ENCODE measurements around the gene ARHGEF25.
"Not testable (repeated sequence)": the region's sequence is repeated elsewhere in the genome, so short reads cannot be mapped to it uniquely, and the experiment has no call there.

Gene ARHGEF25

DNA sequence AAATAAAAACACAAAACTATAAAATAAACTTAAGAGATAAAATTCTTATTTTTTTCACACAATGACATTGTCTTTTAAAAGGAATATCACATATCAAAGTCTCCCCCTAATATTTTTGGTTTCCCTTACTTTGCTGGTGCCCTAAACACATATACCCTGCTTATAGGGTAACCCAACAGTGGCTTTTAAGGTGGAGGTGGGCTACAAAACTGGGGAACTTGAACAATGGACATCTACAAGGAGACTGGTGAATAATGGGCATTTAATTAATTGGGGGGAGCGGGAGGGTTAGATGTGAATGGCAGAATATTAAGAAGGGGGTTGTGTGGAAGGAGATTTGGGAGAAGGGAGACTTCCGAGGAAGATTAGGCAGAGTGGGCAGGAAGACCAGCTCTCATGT is 12.2 kb downstream of the ARHGEF25 start:
- FAIRE-seq, result no peak

DNA sequence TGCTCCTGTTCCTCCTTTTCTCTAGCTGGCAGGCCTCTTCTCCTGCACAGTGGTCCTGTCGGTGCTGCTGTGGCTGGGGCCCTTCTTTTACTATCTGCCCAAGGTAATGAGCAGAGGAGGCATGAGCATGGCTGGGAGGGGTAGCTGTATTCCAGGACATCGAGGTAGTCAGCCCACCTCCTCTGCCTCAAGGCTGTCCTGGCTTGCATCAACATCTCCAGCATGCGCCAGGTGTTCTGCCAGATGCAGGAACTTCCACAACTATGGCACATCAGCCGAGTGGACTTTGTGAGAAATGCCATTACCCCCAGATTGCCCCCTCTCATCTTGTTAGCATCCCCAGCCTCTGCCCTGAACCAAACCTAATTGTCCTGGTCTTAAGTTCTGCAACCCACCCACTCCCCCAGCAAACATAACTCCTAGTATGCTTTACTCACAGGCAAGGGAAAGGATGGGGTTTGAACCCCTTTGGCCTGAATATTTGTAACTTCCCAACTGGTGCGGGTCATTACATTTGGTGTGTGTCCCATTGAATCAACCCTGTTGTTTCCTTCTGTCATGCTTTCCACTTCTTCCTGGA is 12.7 kb downstream of the ARHGEF25 start:
- no peak for FAIRE-seq

DNA sequence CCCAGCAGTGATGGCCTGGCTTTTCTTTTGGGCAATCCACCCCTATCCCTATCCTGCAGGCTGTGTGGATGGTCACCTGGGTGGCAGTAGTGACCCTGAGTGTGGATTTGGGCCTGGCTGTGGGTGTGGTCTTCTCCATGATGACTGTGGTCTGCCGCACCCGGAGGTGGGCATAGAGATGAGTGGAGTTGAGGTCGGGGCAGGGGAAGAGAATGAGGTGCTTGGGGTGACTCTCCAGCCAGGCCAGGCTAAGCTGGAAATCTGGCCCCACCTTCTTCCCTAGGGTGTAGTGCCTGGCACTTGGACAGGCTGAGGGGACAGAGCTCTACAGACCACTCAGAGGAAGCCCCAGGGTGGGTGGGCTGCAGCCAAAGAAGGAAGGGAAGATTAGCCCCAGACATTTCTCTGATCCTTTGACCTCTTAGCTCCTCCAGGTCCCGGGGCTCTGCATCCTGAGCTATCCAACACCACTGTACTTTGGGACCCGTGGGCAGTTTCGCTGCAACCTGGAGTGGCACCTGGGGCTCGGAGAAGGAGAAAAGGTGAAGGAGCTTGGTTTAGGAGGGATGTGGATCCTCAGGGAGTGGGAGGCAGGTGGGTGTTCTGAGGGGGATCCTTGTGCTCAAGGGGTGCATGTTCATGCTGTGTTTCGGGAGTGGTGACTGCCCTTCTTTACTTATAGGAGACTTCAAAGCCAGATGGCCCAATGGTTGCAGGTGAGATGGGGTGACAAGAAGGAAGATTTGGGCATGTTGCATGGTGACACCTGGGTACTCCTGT is 13.4 kb downstream of the ARHGEF25 start:
- no peak for FAIRE-seq

DNA sequence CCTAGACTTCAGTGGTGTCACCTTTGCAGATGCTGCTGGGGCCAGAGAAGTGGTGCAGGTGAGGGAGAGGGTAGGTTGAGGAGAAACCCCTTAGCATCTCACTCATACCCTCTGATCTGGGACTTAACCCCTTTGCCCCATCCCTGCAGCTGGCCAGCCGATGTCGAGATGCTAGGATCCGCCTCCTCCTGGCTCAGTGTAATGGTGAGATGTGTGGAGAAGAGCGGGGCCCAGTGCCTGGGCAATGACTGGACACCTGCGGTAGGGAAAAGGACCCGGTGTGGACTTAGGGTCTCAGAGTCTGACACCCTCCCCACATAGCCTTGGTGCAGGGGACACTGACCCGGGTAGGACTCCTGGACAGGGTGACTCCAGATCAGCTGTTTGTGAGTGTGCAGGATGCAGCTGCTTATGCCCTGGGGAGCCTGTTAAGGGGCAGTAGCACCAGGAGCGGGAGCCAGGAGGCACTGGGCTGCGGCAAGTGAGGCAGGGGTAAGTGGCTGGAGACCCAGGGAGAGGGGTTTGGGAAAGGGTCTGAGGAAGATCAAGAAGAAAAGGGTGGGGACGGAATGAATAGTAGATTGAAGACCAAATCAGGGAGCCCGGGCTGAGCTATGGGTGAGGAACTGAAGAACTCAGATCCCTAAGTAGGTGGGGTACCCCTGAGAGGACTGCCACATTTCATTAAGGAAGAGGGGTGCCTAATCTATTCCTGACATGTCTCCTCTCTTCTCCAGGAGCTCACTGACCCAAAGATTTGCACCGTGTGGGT is 14.2 kb downstream of the ARHGEF25 start:
- FAIRE-seq, result no peak

DNA sequence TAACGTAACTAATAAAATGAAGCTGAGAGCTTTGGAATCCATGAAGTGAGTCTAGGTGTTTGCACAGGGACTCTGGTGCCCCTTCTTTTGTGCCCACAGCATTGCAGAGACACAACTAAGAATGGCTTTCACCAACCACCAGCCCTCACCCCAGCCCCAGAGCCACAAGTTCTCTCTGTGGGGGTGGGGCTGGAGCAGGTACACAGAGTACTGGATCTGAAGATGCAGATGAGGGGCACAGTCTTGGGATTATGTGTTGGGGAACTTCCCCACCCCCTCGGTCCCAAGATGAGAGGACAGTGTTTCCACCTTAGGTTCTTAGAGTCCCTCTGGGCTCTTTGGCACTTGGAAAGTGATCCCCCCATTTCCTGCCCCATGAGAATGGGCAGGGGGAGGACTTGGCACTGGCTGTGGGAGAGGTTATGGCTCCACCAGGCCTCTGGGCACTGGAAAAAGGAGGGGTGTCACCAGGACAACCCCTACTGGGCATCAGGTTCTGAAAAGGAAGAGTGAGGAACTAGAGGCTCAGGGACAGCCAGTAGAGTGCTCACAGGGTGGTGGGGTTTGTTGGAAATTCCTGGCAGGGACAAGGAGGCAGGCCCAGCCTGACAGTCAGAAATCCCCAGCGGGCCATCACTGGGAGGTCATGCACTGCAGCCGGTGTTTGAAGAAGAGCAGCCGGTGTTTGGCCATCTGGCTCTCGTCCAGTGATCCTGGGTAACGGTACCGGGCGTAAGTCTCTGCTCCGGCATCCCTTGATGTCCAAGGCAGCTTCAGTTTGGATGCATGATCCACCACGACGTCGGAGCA is 15.1 kb downstream of the ARHGEF25 start:
- FAIRE-seq, result no peak

DNA sequence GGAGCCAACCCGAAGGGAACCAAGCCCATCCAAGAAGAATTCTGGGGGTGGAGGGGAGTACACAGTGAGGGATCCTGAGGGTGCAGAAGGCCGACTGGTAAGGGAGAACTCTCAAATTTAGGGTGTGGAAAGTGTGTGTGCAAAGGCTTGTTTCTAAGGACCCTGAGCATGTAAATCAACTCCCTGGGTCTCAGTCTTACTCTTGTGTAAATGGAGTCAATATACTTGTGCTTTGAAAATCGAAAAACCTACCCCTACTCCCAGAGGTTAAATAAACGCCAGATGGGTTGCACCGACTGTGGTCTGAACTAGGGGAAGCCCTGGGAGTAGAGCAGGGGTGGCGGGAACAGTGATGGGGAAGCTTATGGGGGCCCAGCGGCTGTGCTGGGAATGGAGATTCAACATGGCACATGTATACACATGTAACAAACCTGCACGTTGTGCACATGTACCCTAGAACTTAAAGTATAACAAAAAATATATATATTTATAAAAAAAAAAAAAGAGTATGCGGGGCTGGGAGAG is 15.7 kb downstream of the ARHGEF25 start:
- no peak for FAIRE-seq

DNA sequence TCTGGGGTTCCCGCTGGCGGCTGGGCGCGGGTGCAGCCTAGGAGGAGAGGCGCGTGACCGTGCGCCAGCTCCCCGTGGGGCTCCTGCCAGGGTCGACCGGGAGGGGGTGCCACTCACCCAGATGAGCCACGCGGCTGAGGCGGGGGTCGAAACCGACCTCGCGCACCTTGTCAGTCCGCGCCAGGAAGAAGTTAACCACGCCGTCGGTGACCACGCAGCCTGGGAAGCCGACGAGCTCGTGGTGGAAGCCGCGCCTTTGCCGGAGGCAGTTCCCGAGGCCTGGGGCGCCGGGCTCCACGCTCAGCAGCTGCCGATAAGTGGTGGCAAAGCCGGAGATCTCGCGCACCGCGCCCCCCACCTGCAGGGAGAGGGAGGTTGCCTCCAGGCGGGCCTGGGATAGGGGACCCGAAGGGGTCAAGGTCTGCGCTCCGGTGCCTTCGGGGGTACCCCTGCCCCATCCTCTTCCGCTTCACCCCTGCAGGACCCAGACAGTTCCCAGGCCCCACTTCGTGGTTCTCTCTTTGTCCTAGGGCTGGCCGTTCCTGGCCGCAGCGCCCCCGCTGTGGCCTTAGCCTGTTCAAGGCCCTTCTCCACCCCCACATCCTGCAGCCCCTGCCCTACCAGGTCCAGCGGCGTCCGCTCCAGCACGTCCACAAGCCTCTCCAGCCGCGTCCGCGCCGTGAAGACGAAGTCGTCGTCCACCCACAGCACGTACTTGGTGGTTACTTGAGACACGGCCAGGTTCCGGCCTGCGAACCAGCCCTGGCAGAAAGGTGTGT is 16.5 kb downstream of the ARHGEF25 start:
- FAIRE-seq, result no peak

DNA sequence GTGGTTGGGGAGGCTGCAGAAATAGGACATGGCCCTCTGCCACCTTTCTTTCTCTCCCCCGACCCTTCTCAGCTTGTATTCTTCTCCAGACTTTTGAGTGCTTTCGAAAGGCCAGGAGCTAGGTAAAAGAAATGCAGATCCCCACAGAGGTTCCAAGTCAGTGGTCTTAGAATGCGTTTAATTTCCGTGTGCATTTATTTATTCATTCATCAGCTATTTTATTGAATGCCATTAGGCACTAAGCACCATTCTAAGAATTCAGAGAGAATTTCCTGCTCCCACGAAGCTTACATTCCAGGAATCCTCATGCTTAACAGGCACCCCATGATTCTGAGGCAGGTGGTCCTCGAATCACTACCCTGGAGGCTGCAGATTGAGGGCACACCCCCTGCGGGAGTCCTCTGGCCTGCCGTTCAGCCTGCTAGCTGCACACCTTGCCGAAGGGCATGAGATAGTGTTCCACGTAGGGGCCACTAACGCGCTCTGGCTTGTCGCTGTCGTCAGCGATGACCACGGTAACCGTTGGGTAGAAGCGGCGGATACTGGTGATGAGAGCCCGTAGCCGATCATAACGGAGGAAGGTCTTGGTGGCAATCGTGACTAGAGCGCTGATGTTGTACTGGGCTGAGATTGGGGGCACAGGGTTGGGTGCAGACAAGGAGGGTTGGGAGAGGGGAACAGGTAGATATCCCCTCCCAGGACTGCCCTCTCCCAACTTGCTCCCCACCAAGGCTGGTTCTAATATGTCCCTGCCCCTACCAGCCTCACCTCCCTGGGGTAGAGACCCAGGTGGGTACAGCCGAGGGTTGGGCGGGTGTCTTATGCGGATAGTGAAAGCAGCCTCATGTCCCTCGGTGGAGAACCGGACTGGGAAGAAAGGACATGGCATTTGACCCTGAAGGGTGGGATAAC is 17.3 kb downstream of the ARHGEF25 start:
- FAIRE-seq, result no peak

DNA sequence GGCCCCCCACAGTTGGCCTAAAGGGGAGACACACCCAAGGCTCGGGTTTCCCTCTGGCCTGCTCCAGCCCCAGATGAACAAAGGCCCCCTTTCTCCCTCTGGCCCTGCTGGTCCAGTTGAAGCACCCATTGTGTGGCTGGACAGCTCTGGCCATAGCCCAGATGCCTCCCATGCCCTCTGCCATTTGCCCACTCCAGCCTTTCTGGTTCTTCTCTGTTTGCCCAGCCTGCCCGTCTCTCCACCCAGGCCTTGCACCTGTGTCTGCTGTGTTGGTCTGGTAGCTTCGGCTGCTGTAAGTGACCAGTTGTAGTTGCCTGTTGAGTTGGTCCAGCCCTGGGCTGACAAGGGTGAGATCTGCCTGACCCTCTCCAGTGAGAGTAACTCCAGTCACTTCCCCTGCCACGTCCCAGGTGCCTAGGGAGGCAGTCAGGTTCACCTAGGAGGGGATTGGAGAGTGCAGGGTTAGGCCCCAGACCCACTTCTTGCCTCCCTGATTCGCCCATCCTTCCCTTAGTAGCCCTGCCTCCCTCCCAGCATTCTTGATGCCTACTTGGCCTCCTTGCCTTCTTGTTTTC is 18.7 kb downstream of the ARHGEF25 start:
- FAIRE-seq, result no peak

DNA sequence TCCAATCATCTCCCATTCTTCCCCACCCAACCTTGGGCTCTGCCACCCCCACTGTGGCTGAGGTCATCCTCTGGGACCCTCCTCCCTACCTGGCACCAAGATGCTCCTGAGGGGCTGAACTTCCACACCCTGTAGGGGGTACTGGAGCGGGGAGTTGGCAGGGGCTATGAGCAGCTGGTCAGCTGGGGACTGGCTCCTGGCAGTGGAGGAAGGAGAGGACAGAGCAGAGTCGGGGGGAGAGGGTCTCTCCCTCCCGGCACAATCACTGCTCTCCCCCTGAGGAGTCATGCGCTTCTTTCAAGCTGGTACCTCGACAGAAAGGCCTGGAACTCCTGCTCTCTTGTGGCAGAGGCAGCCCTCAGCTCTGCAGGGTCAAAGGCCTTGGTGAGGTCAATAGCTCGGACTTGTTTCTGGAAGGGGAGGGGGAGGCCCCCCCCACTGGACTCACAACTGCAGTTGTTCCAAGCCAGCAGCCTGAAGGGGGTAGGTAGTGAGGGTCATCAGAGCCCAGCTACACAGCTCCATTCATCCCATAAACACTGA is 19.7 kb downstream of the ARHGEF25 start:
- no peak for FAIRE-seq

DNA sequence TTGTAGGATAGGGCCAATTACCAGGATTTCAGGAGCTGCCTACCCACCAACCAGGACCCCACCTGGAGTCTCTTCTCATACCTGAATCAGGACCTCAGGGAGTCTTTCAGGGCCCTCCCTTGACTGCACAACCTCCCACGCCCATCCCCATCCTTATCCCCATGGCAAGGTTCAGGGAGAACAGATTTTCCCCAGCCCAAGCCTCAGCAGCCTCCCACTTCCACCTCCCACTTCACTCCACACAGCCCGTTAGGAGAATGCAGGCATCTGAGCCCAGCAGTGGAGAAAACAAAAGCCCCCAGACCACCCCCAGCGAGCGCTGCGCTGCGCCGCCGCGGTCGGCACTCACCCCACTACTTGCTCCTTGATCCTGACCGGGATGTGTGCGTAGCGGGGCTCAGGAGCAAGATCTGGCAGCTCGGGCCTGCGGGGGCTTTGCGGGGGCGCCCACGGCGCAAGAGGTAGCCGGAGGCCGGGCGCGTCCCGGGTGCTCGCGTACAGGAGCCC is 20.4 kb downstream of the ARHGEF25 start:
- FAIRE-seq, result no peak

DNA sequence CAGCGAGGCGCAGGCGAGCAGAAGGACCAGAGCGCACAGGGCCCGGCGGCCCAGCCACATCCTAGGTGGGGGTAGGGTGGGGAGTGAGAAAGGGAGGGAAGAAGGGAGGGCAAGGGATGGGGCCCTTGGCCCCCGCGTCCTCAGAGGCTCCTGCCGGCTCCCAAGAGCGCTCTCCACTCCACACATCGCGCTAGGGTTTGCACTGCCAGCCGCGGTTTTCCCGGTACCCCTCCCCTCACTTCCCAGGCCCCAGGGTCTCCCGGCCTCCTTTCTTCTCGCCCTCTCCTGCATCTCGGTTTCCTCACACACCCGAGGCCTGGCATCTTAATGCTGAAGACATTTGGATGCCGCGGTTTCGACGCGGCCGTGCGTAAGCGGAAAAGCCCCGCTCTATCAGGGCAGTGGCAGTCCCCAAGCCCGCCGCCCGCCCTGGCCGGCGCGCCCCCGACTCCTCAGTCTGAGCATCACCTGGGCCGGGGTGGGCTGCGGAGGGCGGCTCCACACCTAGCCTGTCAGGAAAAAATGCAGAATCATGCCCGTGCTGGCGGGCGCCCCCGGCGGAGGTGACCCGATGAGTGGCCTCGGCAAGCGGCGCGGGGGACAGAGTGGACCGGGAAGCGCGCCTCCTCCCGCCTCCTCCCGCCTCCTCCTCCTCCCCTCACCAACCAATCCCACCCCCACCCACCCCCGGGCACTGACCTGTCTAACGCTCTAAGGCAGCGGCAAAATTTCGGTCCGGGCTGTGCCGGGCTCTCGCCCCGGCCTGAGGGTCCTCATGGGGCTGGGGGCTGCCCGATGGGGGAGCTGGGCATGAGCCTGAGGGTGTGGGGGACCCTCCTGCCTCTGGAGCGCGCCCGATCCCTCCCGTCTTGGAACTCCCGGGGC is 21.1 kb downstream of the ARHGEF25 start:
- FAIRE-seq, result no peak

DNA sequence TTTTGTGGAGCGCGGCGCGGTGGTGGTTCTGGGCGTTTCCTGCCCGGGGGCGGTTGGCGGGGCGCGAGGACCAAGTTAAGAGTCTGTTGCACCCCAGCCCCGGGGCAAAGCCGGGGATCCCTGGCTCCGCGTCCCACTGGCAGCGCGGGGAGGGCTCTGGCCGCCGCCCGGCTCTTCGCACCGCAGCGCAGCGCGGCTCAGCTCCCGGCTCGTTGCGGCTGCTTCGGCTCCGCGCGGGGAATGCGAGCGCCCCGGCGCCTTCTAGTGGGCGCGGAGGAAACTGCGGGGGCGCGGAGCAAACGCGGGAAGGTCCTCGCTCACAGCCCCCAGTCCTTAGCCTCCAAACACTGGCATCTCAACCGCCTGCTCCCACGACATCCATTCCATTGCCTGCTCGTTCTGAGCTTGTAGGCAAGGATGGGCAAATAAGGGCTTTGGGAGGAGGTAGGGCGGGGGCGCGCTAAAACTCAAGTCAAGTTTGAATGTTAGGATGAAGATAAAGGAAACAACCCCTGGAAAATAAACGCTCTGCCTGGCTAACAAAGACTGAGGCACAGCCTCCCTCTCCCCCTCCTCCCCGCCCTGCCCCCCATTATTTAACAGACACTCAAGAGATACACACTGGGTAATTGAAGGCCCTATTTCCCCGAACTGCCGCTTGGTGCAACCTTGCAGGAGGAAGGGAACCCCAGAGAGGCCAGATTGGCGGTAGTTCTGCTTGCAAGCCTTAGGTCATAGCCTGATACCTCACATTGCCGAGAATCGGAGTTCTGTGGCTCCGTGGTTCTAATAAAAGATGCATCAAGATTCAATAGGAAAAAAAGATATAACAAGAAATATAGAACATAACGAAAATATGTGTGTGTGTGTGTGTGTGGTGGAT is 22.0 kb downstream of the ARHGEF25 start, which contains the start of gene B4GALNT1:
TSS of gene B4GALNT1 (minus strand) at position 244 of the 883 bp plus-strand sequence. CDS start 1,069 bp downstream, outside the sequence.
- FAIRE-seq, result no peak

DNA sequence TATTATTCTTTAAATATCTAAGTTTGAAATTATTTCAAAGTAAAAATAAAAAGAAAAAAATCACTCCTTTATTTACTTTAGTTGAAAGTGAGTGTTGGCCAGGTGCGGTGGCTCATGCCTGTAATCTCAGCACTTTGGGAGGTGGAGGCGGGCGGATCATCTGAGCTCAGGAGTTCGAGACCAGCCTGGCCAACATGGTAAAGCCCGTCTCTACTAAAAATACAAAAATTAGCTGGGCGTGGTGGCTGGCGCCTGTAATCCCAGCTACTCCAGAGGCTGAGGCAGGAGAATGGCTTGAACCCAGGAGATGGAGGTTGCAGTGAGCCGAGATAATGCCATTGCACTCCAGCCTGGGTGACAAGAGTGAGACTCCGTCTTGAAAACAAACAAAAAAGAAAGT is 25.5 kb downstream of the ARHGEF25 start:
- FAIRE-seq, result not testable (repeated sequence)

DNA sequence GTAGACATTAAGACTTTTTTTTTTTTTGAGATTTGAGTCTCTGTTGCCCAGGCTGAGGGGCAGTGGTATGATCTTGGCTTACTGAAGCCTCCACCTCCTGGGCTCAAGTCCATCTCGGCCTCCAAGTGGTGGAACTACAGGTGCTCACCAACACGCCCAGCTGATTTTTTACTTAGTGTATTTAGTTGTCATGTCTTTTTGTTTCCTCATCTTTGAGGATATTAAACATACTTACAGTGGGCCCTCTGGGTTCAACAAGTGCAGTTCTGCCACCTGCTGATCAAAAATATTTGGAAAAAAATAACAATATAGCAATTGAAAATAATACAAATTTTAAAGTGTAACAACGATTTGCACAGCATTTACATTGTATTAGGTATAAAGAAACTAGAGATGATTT is 26.1 kb downstream of the ARHGEF25 start:
- FAIRE-seq, result no peak

DNA sequence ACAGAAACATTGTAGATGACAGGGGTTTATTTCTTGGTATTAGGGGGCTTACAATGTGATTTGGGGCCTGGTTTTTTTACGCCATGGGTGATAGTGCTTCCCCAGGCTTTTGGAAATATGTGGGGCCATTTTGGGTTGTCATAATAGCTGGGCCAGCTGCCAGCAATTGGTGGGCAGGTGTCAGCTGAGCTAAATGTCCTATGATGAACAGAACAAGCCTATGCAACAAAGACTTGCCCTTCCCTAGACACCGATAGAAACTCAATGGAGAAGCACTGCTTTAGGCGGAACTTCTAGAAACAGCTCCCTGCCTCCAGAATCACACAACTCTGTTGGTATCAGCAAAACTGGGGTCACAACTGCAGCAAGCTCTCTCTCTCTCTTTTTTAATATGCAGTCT is 26.9 kb downstream of the ARHGEF25 start:
- FAIRE-seq, result no peak

DNA sequence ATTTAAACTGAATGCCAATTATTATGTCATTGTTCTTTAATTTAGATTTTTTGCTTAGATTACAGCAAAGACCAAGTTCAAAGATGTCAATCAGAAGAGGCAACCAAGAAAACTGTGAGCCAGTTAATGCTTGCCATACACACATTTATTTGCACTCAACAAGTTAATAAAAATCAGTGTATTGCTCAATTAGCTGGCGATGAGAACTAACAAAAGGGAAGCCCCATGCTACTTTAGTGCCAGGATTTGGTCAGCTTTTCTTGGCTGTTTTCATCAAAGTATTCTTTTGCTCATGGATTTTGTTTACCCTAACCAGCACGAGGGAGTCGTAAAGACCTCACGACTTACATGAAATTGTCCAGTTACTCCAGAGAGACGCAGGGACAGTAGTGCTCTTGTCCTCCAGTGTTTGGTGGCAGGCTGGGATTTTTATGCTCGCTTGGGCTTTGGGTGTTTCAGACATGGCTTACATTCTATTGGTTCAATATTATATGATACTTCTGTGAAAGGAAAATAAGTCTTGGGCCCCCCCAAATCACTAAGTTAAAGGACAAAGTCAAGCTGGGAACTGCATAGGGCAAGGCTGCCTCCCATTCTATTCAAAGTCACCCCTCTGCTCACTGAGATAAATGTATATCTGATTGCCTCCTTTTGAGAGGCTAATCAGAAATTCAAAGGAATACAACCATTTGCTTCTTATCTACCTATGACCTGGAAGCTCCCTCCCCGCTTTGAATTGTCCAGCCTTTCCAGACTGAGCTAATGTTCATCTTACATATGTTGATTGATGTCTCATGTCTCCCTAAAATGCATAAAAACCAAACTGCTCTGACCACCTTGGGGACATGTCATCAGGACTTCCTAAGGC is 29.2 kb downstream of the ARHGEF25 start:
- no peak for FAIRE-seq
